IMR-90 (cell line): ENCODE data around the gene SUSD6. TPM values are rescaled to one million over a fixed set of nuclear protein-coding genes. Genes with fewer than 3 reads are reported as not detected.

Source experiments
- ATAC-seq: fragments of 200-7000 bp; cut with Tn5 transposase; 2 replicates; pipeline ENCODE4 v1.9.1; 2020; ENCODE audit warnings: low read depth, mild to moderate bottlenecking, moderate library complexity
- BruUV-seq: library from RNA; stranded (reverse); fragments of 400-500 nt; replicated peaks from 2 replicates; lab custom pipeline; 2021; lab: Mats Ljungman, UMichigan
- CTCF ChIA-PET: fragments of 300-600 bp; formaldehyde crosslinking; extraction: SDS; loops from one replicate; lab custom pipeline; 2021; ENCODE audit warnings: antibody characterized with exemption; lab: Yijun Ruan, JAX
- POLR2A ChIA-PET: fragments of 300-600 bp; sonication (Branson Sonifier 250); formaldehyde crosslinking; loops from one replicate; lab custom pipeline; 2022; ENCODE audit warnings: antibody characterized with exemption; ENCODE audit not compliant: unreplicated experiment; lab: Charles Lee
- DNase-seq: peaks from one replicate; pipeline ENCODE4 v3.0.0; 2013
- H2AFZ ChIP-seq: replicated peaks from 2 replicates; pipeline ENCODE3; 2013; ENCODE audit warnings: low read length, mild to moderate bottlenecking; ENCODE audit not compliant: poor library complexity
- H2AK5ac ChIP-seq: 2 replicates; pipeline ENCODE4 v1.6.1; 2013; ENCODE audit warnings: low read depth, low read length, inconsistent platforms
- H2AK9ac ChIP-seq: replicated peaks from 2 replicates; pipeline ENCODE3; 2013; ENCODE audit warnings: mild to moderate bottlenecking, low read depth, low read length, moderate library complexity; ENCODE audit not compliant: poor library complexity
- H2BK120ac ChIP-seq: 2 replicates; pipeline ENCODE4 v1.6.1; 2013; ENCODE audit warnings: low read depth, low read length, inconsistent platforms
- H2BK15ac ChIP-seq: 3 replicates; pipeline ENCODE4 v1.6.1; 2013; ENCODE audit warnings: low read depth, low read length, inconsistent platforms
- H2BK20ac ChIP-seq: 2 replicates; pipeline ENCODE4 v1.6.1; 2013; ENCODE audit warnings: low read depth, mild to moderate bottlenecking, inconsistent platforms, low read length, moderate library complexity
- H2BK5ac ChIP-seq: 2 replicates; pipeline ENCODE4 v1.6.1; 2013; ENCODE audit warnings: mild to moderate bottlenecking, low read depth, low read length, inconsistent platforms; ENCODE audit not compliant: poor library complexity, severe bottlenecking
- H3K14ac ChIP-seq: replicated peaks from 2 replicates; pipeline ENCODE4 v1.6.1; 2013; ENCODE audit warnings: low read depth, low read length, inconsistent platforms
- H3K18ac ChIP-seq: 2 replicates; pipeline ENCODE4 v1.6.1; 2013; ENCODE audit warnings: low read depth, low read length, control low read depth
- H3K23ac ChIP-seq: 2 replicates; pipeline ENCODE4 v1.6.1; 2013; ENCODE audit warnings: low read depth, low read length, inconsistent platforms
- H3K27ac ChIP-seq: 2 replicates; pipeline ENCODE4 v1.5.1; 2013; ENCODE audit warnings: mild to moderate bottlenecking, control low read depth, low read length; ENCODE audit not compliant: insufficient read depth
- H3K27me3 ChIP-seq: 2 replicates; pipeline ENCODE4 v1.6.1; 2013; ENCODE audit warnings: low read length; ENCODE audit not compliant: control insufficient read depth, insufficient read depth
- H3K36me3 ChIP-seq: 2 replicates; pipeline ENCODE4 v1.6.1; 2013; ENCODE audit warnings: low read length, mixed read lengths; ENCODE audit not compliant: control insufficient read depth, insufficient read depth
- H3K4ac ChIP-seq: 2 replicates; pipeline ENCODE4 v1.6.1; 2013; ENCODE audit warnings: low read depth, low read length, inconsistent platforms
- H3K4me1 ChIP-seq: 2 replicates; pipeline ENCODE4 v1.6.1; 2013; ENCODE audit warnings: low read length, mixed read lengths; ENCODE audit not compliant: control insufficient read depth, insufficient read depth
- H3K4me2 ChIP-seq: 2 replicates; pipeline ENCODE4 v1.6.1; 2013; ENCODE audit warnings: low read depth, mild to moderate bottlenecking, control low read depth, low read length, moderate library complexity
- H3K4me3 ChIP-seq: 2 replicates; pipeline ENCODE4 v1.5.1; 2013; ENCODE audit warnings: low read depth, mild to moderate bottlenecking, control low read depth, low read length, moderate library complexity; ENCODE audit not compliant: insufficient read depth
- H3K56ac ChIP-seq: 2 replicates; pipeline ENCODE4 v1.6.1; 2013; ENCODE audit warnings: low read length, inconsistent platforms; ENCODE audit not compliant: insufficient read depth; ENCODE audit errors: extremely low read depth
- H3K79me1 ChIP-seq, 2 experiments: 2 replicates each; pipeline ENCODE4 v1.6.1; 2013; ENCODE audit warnings: low read length in 2 of 2, inconsistent platforms in 1 of 2, low read depth in 1 of 2
- H3K9ac ChIP-seq: 2 replicates; pipeline ENCODE4 v1.6.1; 2013; ENCODE audit warnings: low read depth, low read length, control low read depth
- H3K9me1 ChIP-seq: 2 replicates; pipeline ENCODE4 v1.6.1; 2013; ENCODE audit warnings: low read length, inconsistent platforms; ENCODE audit not compliant: insufficient read depth
- H3K9me3 ChIP-seq: 2 replicates; pipeline ENCODE4 v1.6.1; 2013; ENCODE audit warnings: low read length; ENCODE audit not compliant: control insufficient read depth, insufficient read depth
- H4K20me1 ChIP-seq: 2 replicates; pipeline ENCODE4 v1.6.1; 2013; ENCODE audit warnings: low read length, inconsistent platforms; ENCODE audit not compliant: insufficient read depth
- H4K5ac ChIP-seq: 2 replicates; pipeline ENCODE4 v1.6.1; 2013; ENCODE audit warnings: mild to moderate bottlenecking, low read depth, low read length, control low read depth
- H4K8ac ChIP-seq, 2 experiments: 2 replicates each; pipeline ENCODE4 v1.6.1; 2013; ENCODE audit warnings: low read depth in 2 of 2, low read length in 2 of 2, control low read depth in 1 of 2, inconsistent platforms in 1 of 2
- H4K91ac ChIP-seq: 2 replicates; pipeline ENCODE4 v1.6.1; 2013; ENCODE audit warnings: low read depth, low read length, inconsistent platforms; ENCODE audit not compliant: insufficient read depth
- BHLHE40 ChIP-seq: fragments of 150-350 bp; IDR thresholded peaks from 2 replicates; pipeline ENCODE4 v1.6.1; 2016; ENCODE audit warnings: mild to moderate bottlenecking, low read depth, low read length
- CEBPB ChIP-seq: IDR thresholded peaks from 2 replicates; pipeline ENCODE4 v1.6.1; 2012; ENCODE audit warnings: low read depth, low read length, improper control_type of control experiment
- CHD1 ChIP-seq: IDR thresholded peaks from 2 replicates; pipeline ENCODE4 v1.6.1; 2012; ENCODE audit warnings: low read depth, low read length, improper control_type of control experiment
- ELK1 ChIP-seq: fragments of 150-350 bp; IDR thresholded peaks from 2 replicates; pipeline ENCODE4 v1.6.1; 2016; ENCODE audit warnings: low read depth, mild to moderate bottlenecking, low read length, moderate library complexity, borderline replicate concordance
- FOS ChIP-seq: fragments of 150-350 bp; IDR thresholded peaks from 2 replicates; pipeline ENCODE4 v1.6.1; 2016; ENCODE audit warnings: low read depth, low read length
- MAFK ChIP-seq: IDR thresholded peaks from 2 replicates; pipeline ENCODE4 v1.6.1; 2012; ENCODE audit warnings: low read depth, low read length, improper control_type of control experiment
- MAZ ChIP-seq: IDR thresholded peaks from 2 replicates; pipeline ENCODE4 v1.6.1; 2012; ENCODE audit warnings: low read depth, mild to moderate bottlenecking, low read length, improper control_type of control experiment, moderate library complexity, borderline replicate concordance
- MXI1 ChIP-seq: IDR thresholded peaks from 2 replicates; pipeline ENCODE4 v1.6.1; 2012; ENCODE audit warnings: low read depth, mild to moderate bottlenecking, low read length, moderate library complexity, borderline replicate concordance
- NFE2L2 ChIP-seq: fragments of 150-350 bp; IDR thresholded peaks from 2 replicates; pipeline ENCODE4 v1.6.1; 2016; ENCODE audit warnings: low read depth, mild to moderate bottlenecking, low read length
- POLR2A ChIP-seq: IDR thresholded peaks from 2 replicates; pipeline ENCODE4 v1.6.1; 2012; ENCODE audit warnings: mild to moderate bottlenecking, low read depth, low read length
- RAD21 ChIP-seq: IDR thresholded peaks from 2 replicates; pipeline ENCODE4 v1.6.1; 2012; ENCODE audit warnings: low read length, improper control_type of control experiment
- RCOR1 ChIP-seq: IDR thresholded peaks from 2 replicates; pipeline ENCODE4 v1.6.1; 2012; ENCODE audit warnings: mild to moderate bottlenecking, low read length, improper control_type of control experiment; ENCODE audit not compliant: insufficient replicate concordance
- RFX5 ChIP-seq: IDR thresholded peaks from 2 replicates; pipeline ENCODE4 v1.8.0; 2012; ENCODE audit warnings: low read depth, mild to moderate bottlenecking, low read length, moderate library complexity
- SMC3 ChIP-seq: fragments of 150-350 bp; IDR thresholded peaks from 2 replicates; pipeline ENCODE4 v1.6.1; 2016; ENCODE audit warnings: low read depth, mild to moderate bottlenecking, antibody characterized with exemption, low read length, moderate library complexity
- WGBS, 2 experiments: methylation state at CpG; one replicate each; pipeline versions ENCODE4 v1.1.5 to v1.1.7; 2013; ENCODE audit warnings: missing lambda C conversion rate in 2 of 2; ENCODE audit not compliant: insufficient read length in 1 of 2; ENCODE audit errors: extremely low coverage in 2 of 2; 5-methylcytosine and 5-hydroxymethylcytosine counted together
- dilution Hi-C: fragments of 300-500 bp; cut with HindIII; formaldehyde crosslinking; loops from one replicate; pipeline ENCODE4 v1.14.3; 2018; ENCODE audit warnings: low sequenced_read_pairs; ENCODE audit not compliant: unreplicated experiment
- in situ Hi-C: fragments of 300-500 bp; cut with MboI; formaldehyde crosslinking; loops from 3 replicates; pipeline ENCODE4 v1.14.3; 2019; ENCODE audit warnings: low sequenced_read_pairs, inconsistent platforms, mixed read lengths
- intact Hi-C: fragments of 100-400 bp; cut with micrococcal nuclease; formaldehyde crosslinking; loops from 2 replicates; pipeline ENCODE4 v1.10.0; 2022
- polyA plus RNA-seq, 3 experiments: library from polyadenylated mRNA; depleted of rRNA; stranded (reverse); fragments of >200 nt; gene quantifications; 2 replicates each; pipeline ENCODE4 v1.2.3, GENCODE V29; 2012; ENCODE audit warnings: low replicate concordance in 1 of 3
- total RNA-seq: library from RNA; depleted of rRNA; stranded (reverse); fragments of >200 nt; gene quantifications from 2 replicates; pipeline ENCODE4 v1.2.3, GENCODE V29; 2012
- TF ChIP-seq, protein P1 (sequence below): fragments of 150-350 bp; IDR thresholded peaks from 2 replicates; pipeline ENCODE4 v1.6.1; 2017; ENCODE audit warnings: mild to moderate bottlenecking, antibody characterized with exemption, low read length, low read depth
- TF ChIP-seq, protein P2 (sequence below): conservative IDR thresholded peaks from 2 replicates; pipeline ENCODE4 v1.5.1; 2012; ENCODE audit warnings: mild to moderate bottlenecking, low read depth, low read length, improper control_type of control experiment

Gene SUSD6
- total and polyA plus RNA-seq, 2 of the 4 experiments (the other 2 are of a cell fraction), result 2.3 to 10.1 TPM

GRCh38 chr14:69674546-69675244, 63.3 kb downstream of the SUSD6 start:
- no peak overlapping the region for H3K23ac ChIP-seq
- peaks cover 18% of the 10 kb centered on the region; the same call in 1 of the 2 replicates for H3K9me1 ChIP-seq
- H2AK9ac ChIP-seq, result no peak overlapping the region
- no CpG with 5 or more reads among the region's 3 CpGs for WGBS, 2 experiments
- no peak overlapping the region for H3K18ac ChIP-seq
- intact Hi-C loops, result no loop called here
- no peak overlapping the region for H2BK5ac ChIP-seq
- CTCF ChIA-PET, result no interaction called here
- TF ChIP-seq, protein P1, sequence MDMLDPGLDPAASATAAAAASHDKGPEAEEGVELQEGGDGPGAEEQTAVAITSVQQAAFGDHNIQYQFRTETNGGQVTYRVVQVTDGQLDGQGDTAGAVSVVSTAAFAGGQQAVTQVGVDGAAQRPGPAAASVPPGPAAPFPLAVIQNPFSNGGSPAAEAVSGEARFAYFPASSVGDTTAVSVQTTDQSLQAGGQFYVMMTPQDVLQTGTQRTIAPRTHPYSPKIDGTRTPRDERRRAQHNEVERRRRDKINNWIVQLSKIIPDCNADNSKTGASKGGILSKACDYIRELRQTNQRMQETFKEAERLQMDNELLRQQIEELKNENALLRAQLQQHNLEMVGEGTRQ, result no peak
- TF ChIP-seq BHLHE40 (no peak), RFX5 (no peak), MAZ (no peak), POLR2A (no peak), CEBPB (no peak), NFE2L2 (no peak), MAFK (no peak), FOS (no peak), RCOR1 (no peak), ELK1 (no peak), SMC3 (no peak), CHD1 (no peak), RAD21 (no peak), MXI1 (no peak)
- TF ChIP-seq, protein P2, sequence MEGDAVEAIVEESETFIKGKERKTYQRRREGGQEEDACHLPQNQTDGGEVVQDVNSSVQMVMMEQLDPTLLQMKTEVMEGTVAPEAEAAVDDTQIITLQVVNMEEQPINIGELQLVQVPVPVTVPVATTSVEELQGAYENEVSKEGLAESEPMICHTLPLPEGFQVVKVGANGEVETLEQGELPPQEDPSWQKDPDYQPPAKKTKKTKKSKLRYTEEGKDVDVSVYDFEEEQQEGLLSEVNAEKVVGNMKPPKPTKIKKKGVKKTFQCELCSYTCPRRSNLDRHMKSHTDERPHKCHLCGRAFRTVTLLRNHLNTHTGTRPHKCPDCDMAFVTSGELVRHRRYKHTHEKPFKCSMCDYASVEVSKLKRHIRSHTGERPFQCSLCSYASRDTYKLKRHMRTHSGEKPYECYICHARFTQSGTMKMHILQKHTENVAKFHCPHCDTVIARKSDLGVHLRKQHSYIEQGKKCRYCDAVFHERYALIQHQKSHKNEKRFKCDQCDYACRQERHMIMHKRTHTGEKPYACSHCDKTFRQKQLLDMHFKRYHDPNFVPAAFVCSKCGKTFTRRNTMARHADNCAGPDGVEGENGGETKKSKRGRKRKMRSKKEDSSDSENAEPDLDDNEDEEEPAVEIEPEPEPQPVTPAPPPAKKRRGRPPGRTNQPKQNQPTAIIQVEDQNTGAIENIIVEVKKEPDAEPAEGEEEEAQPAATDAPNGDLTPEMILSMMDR, result no peak
- H2AFZ ChIP-seq, result no peak overlapping the region
- H4K20me1 ChIP-seq, result peaks cover 37% of the 10 kb centered on the region
- peaks cover 2% of the 10 kb centered on the region; the same call in 1 of the 2 replicates for H3K4me1 ChIP-seq
- no TSS peak for BruUV-seq
- H2BK15ac ChIP-seq, result no peak overlapping the region
- no peaks in the 10 kb centered on the region for H3K27me3 ChIP-seq
- ATAC-seq, result no peak
- H3K56ac ChIP-seq, result no peak overlapping the region
- DNase-seq, result no peak
- H3K4me3 ChIP-seq, result no peak overlapping the region
- no peaks in the 10 kb centered on the region for H3K9me3 ChIP-seq
- H3K4ac ChIP-seq, result no peak overlapping the region
- peaks cover 50 to 80% of the 10 kb centered on the region in 2 experiments for H3K79me1 ChIP-seq
- dilution Hi-C loops, result no loop called here
- no peak overlapping the region for H2BK120ac ChIP-seq
- H2BK20ac ChIP-seq, result no peak overlapping the region
- H3K4me2 ChIP-seq, result no peak overlapping the region
- POLR2A ChIA-PET, result no interaction called here
- no peak overlapping the region for H2AK5ac ChIP-seq
- no peak overlapping the region for H3K9ac ChIP-seq
- in situ Hi-C loops, result no loop called here
- H3K14ac ChIP-seq, result no peak overlapping the region
- no peak overlapping the region for H4K5ac ChIP-seq
- H3K27ac ChIP-seq, result no peak overlapping the region
- no peak overlapping the region for H4K8ac ChIP-seq
- no peaks in the 10 kb centered on the region for H3K36me3 ChIP-seq
- no peak overlapping the region for H4K91ac ChIP-seq
